Measurements from ENCODE around the gene AGBL3.
A peak's percentile ranks its signal among the peaks of the same experiment; 100 is the strongest.
"Not testable (repeated sequence)": the region's sequence is repeated elsewhere in the genome, so short reads cannot be mapped to it uniquely, and the experiment has no call there.

Gene AGBL3

DNA sequence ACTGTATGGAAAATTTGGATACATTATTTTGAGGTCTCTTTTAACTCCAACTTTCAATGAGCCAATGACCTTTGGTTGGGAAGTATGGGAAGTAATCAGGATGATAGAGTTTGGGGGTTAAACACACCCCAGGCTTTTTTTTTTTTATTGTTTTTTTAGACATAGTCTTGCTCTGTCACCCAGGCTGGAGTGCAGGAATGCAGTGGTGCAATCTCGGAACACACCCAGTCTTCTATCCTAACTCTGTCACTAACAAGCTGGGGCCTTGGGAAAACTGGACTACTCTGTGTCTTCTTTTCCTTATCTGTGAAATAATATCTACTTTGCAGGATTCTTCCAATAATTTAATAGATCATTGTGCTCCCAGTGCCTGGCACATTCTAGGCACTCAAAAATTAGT is 37.6 kb upstream of the AGBL3 start:
- Mint-ChIP-seq H3K27me3 (ENCODE audit: low read depth) (no peaks in the 10 kb centered on the region), H3K9me3 (no peaks in the 10 kb centered on the region), H3K36me3 (ENCODE audit: low read depth) (no peaks in the 10 kb centered on the region), H3K27ac (no peak overlapping the region), H3K4me3 (no peak overlapping the region), H3K4me1 (ENCODE audit: low read depth) (peaks cover 10% of the 10 kb centered on the region)

GRCh38 chr7:134949171-134949570 is 37.1 kb upstream of the AGBL3 start:
- H3K36me3 Mint-ChIP-seq (ENCODE audit: low read depth), result no peaks in the 10 kb centered on the region
- H3K27me3 Mint-ChIP-seq (ENCODE audit: low read depth), result no peaks in the 10 kb centered on the region
- H3K27ac Mint-ChIP-seq, result no peak overlapping the region
- peaks cover 10% of the 10 kb centered on the region for H3K4me1 Mint-ChIP-seq (ENCODE audit: low read depth)
- no peak overlapping the region for H3K4me3 Mint-ChIP-seq
- H3K9me3 Mint-ChIP-seq, result no peaks in the 10 kb centered on the region

DNA sequence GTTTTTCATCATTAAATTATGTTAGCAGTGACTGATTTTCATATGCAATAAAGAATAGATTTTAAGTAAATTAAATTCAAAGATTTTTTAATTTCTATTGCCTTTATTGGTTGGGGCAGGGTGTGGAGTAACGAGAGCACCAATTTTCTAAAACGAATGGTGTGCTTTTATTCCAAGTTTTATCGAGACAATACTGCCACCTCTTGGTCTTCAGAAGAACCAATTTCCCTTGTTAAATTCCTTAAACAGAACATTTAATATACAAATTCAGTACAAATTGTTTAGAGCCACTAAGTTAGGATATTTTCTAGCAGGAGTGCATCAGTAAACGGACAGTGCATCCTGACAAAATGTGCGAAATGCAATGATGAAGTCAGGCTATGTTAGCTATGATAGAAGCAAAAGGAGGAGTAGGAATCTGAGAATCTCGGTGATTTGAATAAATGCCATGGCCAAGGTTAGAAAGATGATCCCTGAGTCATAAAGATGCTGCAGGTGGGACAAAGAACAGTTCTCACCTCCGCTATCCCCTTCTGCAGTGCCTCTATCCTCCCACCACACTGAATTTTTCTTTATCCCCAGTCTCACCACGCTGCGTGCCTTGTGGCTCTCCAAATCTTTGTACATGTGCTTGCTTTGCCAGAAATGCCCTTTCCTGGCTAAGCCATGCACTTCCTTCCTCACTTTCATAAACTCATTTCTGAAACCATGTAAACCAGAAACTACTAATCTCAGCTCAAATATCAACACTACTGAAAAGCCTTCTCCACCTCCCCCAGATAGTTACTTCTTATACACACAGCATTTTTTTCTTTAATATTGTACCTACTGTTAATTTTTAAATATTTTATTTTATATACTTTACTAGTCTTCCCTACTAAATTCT is 31.9 kb upstream of the AGBL3 start:
- no peaks in the 10 kb centered on the region for H3K36me3 Mint-ChIP-seq (ENCODE audit: low read depth)
- no peak overlapping the region for H3K27ac Mint-ChIP-seq
- H3K4me1 Mint-ChIP-seq (ENCODE audit: low read depth), result peaks cover 4% of the 10 kb centered on the region
- H3K9me3 Mint-ChIP-seq, result no peaks in the 10 kb centered on the region
- H3K27me3 Mint-ChIP-seq (ENCODE audit: low read depth), result no peaks in the 10 kb centered on the region
- H3K4me3 Mint-ChIP-seq, result no peak overlapping the region

- Mint-ChIP-seq H3K9me3 (no peaks in the 10 kb centered on the region), H3K4me1 (ENCODE audit: low read depth) (peaks cover 4% of the 10 kb centered on the region), H3K27ac (no peak overlapping the region), H3K36me3 (ENCODE audit: low read depth) (no peaks in the 10 kb centered on the region), H3K27me3 (ENCODE audit: low read depth) (no peaks in the 10 kb centered on the region), H3K4me3 (no peak overlapping the region)
Measured at GRCh38 chr7:134957005-134957404, 29.3 kb upstream of the AGBL3 start.

DNA sequence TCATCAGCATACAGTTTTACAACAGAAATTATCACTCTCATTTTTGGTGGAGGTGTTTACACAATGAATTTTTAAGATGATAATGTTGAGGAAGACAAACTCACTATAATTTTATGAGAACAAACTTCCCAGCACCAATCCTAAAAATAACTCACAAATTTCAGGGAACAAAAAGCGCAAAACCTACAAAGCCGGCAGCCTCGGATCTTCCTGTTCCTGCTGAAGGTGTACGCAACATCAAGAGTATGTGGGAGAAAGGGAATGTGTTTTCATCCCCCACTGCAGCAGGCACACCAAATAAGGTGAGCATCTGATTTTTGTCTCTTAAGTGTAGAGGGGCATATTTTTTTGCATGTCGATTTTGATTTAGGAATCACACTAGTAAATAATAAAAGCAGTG is 26.5 kb upstream of the AGBL3 start:
- Mint-ChIP-seq H3K4me1 (ENCODE audit: low read depth) (no peaks in the 10 kb centered on the region), H3K27ac (no peak overlapping the region), H3K9me3 (no peaks in the 10 kb centered on the region), H3K27me3 (ENCODE audit: low read depth) (peaks cover 16% of the 10 kb centered on the region), H3K36me3 (ENCODE audit: low read depth) (no peaks in the 10 kb centered on the region), H3K4me3 (no peak overlapping the region)

DNA sequence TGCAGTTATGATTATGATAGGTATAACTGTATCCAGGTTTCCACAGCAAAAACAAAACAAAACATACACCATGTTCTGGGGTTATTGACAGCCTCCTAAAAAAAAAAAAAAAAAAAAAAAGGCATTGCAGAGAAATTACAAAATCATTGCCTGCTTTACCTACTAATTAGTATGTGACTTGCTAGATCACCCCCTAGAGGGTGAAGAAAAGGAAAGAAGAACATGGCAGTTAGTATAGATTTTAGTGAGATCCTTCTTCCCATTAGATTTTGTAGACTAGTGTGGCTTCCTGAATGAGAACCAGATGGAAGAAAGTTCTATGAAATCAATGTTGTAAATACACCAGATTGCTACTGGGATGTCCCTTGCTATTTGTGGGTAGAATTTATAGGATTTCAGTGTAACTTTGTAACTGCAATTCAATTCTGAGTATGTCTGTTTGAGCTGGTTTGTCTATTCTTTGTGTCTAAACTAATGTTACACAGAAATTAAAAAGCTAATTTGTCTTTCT is 24.0 kb upstream of the AGBL3 start:
- Mint-ChIP-seq H3K27ac (no peak overlapping the region), H3K4me3 (no peak overlapping the region), H3K36me3 (ENCODE audit: low read depth) (no peaks in the 10 kb centered on the region), H3K4me1 (ENCODE audit: low read depth) (no peaks in the 10 kb centered on the region), H3K9me3 (no peaks in the 10 kb centered on the region), H3K27me3 (ENCODE audit: low read depth) (peaks cover 16% of the 10 kb centered on the region)

DNA sequence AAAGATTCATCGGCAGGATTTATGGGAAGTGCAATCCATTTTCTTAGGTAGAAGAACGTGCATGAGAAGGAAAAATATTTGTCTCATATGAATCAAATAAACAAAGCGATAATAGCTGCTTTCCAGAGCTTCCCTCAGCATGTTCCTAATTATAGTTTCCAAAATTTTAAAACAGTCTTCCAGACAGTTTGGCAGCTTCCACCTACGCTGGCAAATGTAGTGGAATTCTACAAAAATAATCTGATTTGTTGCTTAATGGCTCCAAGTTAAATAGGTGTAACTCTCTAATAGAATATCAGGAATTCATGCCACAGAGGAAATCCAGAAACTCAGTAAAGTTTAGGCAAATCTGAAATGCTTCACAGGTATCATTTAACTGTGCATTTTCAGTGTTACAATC is 23.3 kb upstream of the AGBL3 start:
- Mint-ChIP-seq H3K9me3 (no peaks in the 10 kb centered on the region), H3K4me1 (ENCODE audit: low read depth) (no peaks in the 10 kb centered on the region), H3K27me3 (ENCODE audit: low read depth) (peaks cover 16% of the 10 kb centered on the region), H3K36me3 (ENCODE audit: low read depth) (no peaks in the 10 kb centered on the region), H3K4me3 (no peak overlapping the region), H3K27ac (no peak overlapping the region)

DNA sequence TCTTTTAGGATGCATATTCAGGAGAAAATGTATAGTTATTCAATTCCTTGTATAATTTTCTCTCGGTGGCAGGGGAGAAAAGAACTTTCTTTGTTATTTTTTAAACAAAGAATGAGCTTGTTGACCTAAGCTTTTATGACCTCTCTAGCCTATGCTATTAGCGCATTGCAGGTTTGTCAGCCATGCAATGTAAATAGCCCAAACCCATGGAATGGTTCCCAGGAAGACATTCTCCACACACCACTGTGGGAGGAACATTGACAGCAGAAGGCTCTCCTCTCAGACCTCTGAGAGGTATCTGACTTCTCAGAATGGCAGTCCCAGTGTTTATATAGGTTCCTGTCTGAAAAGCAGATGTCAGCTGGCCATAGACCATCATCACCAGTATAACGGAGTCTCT is 19.6 kb upstream of the AGBL3 start:
- Mint-ChIP-seq H3K27ac (no peak overlapping the region), H3K36me3 (ENCODE audit: low read depth) (no peaks in the 10 kb centered on the region), H3K27me3 (ENCODE audit: low read depth) (peaks cover 26% of the 10 kb centered on the region), H3K4me1 (ENCODE audit: low read depth) (no peaks in the 10 kb centered on the region), H3K9me3 (no peaks in the 10 kb centered on the region), H3K4me3 (no peak overlapping the region)

DNA sequence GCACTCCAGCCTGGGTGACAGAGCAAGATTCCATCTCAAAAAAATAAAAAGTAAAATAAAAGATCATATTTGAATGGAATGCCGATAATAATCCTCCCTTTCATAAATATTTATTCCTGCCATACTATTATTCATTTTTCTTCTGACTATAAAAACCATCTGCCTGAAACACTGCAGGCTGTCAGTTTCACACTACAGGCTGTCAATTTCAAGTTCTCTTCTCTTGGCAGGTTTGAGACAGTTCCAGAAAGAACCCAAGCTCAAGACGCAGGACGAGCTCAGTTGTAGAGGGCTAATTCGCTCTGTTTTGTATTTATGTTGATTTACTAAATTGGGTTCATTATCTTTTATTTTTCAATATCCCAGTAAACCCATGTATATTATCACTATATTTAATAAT is 18.2 kb upstream of the AGBL3 start:
- H3K27ac Mint-ChIP-seq, result no peak overlapping the region
- H3K4me3 Mint-ChIP-seq, result no peak overlapping the region
- peaks cover 20% of the 10 kb centered on the region for H3K27me3 Mint-ChIP-seq (ENCODE audit: low read depth)
- H3K9me3 Mint-ChIP-seq, result no peaks in the 10 kb centered on the region
- no peaks in the 10 kb centered on the region for H3K4me1 Mint-ChIP-seq (ENCODE audit: low read depth)
- no peaks in the 10 kb centered on the region for H3K36me3 Mint-ChIP-seq (ENCODE audit: low read depth)

GRCh38 chr7:134981645-134982044 is 4.7 kb upstream of the AGBL3 start:
- H3K4me3 Mint-ChIP-seq; H3K4me1 Mint-ChIP-seq (ENCODE audit: low read depth); H3K36me3 Mint-ChIP-seq (ENCODE audit: low read depth); H3K27ac Mint-ChIP-seq; H3K9me3 Mint-ChIP-seq: not testable (repeated sequence)
- H3K27me3 Mint-ChIP-seq (ENCODE audit: low read depth), result peaks cover 20% of the 10 kb centered on the region

DNA sequence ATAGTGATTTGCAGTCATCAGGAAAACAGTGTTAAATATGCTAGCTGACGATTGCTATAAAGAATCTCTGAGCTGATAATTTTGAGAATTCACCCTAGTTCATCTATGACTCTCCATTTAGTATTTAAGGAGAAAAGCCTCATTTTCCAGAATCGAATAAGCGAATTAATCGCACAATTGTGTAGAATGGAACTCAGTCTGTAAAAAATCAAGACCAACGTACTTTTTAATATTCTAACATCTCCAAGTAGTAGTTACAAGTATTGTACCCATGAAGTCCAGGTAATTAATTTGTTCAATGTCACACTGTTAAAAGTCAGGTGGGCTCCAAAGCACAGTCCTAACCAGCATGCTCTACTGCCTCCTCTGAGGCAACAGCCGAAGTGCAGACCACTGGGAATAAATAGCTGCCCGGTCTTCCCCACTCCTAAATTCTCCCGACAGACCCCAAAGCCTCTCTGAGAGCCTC is 380 bp upstream of the AGBL3 start:
- Mint-ChIP-seq H3K4me3 (peak overlapping the region; percentile 98), H3K27ac (peak overlapping the region; percentile 97), H3K36me3 (ENCODE audit: low read depth) (peaks cover 6% of the 10 kb centered on the region), H3K27me3 (ENCODE audit: low read depth) (no peaks in the 10 kb centered on the region), H3K9me3 (no peaks in the 10 kb centered on the region), H3K4me1 (ENCODE audit: low read depth) (peaks cover 18% of the 10 kb centered on the region)

GRCh38 chr7:134988161-134988560 is 1.9 kb downstream of the AGBL3 start:
- Mint-ChIP-seq H3K27ac (no peak overlapping the region), H3K4me3 (no peak overlapping the region), H3K36me3 (ENCODE audit: low read depth) (peaks cover 10% of the 10 kb centered on the region), H3K27me3 (ENCODE audit: low read depth) (no peaks in the 10 kb centered on the region), H3K4me1 (ENCODE audit: low read depth) (peaks cover 26% of the 10 kb centered on the region), H3K9me3 (no peaks in the 10 kb centered on the region)

DNA sequence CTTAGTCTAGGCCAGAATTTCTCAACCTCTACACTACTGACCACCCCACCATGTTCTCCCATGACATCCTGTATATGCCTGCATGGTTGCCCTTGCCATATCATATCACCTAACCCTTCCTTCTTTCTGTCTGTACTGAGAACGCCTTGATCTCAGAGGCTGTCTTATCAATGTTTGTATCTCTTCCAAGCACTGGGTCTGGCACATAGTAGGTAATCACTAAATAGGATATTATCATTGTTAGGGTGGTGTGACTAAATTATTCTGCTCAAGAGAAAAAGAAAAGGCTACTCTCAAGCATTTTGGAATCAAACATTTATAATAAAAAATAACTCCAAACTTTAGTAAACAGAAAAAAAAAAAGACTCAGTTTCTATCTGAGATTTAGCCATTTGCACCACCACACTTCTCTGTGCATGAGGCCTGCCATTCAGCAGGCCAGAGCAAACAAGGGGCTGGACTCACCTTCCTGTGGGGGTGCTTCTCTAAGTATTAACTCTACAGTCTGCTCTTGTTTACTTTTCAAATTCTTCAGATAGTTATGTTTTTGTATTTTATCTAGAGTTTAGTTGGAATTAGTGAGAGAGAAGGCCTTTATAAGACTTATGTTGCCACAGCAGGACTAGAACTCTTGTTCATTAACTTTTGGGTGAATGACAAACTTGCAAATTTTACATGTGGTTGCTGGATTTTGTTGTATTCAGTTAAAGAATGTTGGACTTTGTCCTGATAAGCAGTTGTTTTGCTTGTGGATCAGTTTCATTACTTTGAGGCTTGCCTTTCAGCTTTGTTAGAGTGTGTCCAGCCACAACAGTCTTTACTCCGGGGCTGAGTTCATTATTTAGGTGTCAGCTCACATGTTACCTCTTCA is 5.4 kb downstream of the AGBL3 start:
- Mint-ChIP-seq H3K27me3 (ENCODE audit: low read depth) (no peaks in the 10 kb centered on the region), H3K4me1 (ENCODE audit: low read depth) (peaks cover 24% of the 10 kb centered on the region), H3K27ac (no peak overlapping the region), H3K36me3 (ENCODE audit: low read depth) (peaks cover 17% of the 10 kb centered on the region), H3K4me3 (no peak overlapping the region), H3K9me3 (no peaks in the 10 kb centered on the region)

- H3K4me1 Mint-ChIP-seq (ENCODE audit: low read depth), result peaks cover 20% of the 10 kb centered on the region
- peak overlapping the region; percentile 9 for H3K27ac Mint-ChIP-seq
- H3K9me3 Mint-ChIP-seq, result no peaks in the 10 kb centered on the region
- no peak overlapping the region for H3K4me3 Mint-ChIP-seq
- no peaks in the 10 kb centered on the region for H3K27me3 Mint-ChIP-seq (ENCODE audit: low read depth)
- H3K36me3 Mint-ChIP-seq (ENCODE audit: low read depth), result peaks cover 19% of the 10 kb centered on the region
Measured at GRCh38 chr7:134992626-134993179, 6.4 kb downstream of the AGBL3 start.
